ENCODE measurements around the gene TXNL4A.

DNA sequence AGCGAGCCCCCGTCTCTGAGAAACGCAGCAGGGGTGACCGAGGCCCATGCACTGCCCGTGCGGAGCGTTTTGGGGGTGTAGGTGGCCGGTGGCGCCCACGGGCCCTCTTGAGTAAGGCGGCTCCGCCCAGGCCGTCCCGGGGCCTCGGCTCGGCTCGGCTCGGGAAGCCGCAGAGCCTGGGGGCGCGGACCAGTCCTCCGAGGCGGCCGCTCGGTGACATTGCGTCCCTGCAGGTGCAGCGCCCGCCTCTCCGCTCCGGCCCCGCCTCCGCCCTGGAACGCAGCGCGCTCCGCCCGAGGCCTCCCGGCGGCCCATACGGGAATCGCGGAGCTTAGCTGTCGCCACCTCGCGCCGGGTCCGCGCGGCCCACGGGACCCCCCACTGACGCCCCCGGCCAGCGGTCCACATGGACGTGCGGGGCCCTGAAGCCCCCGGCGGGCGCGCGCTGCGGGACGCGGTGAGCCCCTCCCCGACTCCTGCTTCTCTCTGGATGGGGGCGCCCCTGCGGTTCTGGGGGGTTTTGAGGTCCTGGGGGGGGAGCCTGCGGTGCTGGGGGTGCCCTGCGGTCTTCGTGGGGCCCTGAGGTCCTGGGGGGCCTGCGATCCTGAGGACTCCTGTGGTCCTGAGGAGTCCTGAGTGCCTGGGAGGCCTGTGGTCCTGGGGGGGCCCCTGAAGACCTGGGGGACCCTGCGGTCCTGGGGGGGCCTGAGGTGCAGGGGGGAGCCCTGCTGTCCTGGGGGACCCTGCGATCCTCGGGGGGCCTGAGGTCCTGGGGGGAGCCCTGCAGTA, 23.8 kb downstream of the TXNL4A start, which contains the start of gene HSBP1L1:
- TF ChIP-seq CTCF (tag by site-specific recombination; IDR thresholded peaks at IDR 0.05): peak; percentile 46; the same call in 1 of the 2 replicates
- TF ChIP-seq, protein P1, sequence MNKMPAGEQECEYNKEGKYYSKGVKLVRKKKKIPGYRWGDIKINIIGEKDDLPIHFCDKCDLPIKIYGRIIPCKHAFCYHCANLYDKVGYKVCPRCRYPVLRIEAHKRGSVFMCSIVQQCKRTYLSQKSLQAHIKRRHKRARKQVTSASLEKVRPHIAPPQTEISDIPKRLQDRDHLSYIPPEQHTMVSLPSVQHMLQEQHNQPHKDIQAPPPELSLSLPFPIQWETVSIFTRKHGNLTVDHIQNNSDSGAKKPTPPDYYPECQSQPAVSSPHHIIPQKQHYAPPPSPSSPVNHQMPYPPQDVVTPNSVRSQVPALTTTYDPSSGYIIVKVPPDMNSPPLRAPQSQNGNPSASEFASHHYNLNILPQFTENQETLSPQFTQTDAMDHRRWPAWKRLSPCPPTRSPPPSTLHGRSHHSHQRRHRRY (tag by site-specific recombination; IDR thresholded peaks at IDR 0.05): no peak
- TF ChIP-seq ZNF138 (tag by site-specific recombination; IDR thresholded peaks at IDR 0.05; ENCODE audit: borderline replicate concordance): no peak
- TF ChIP-seq ZNF501 (tag by site-specific recombination; IDR thresholded peaks at IDR 0.05): no peak
- no peak for TF ChIP-seq ZNF416 (tag by site-specific recombination; IDR thresholded peaks at IDR 0.05)
- no peak for TF ChIP-seq ZNF112 (tag by site-specific recombination; IDR thresholded peaks at IDR 0.05)
- TF ChIP-seq TCF7L2 (IDR thresholded peaks at IDR 0.05; ENCODE audit: borderline replicate concordance, low read depth, low read length): no peak
- no peak for TF ChIP-seq HOXA7 (CRISPR knock-in tag; IDR thresholded peaks at IDR 0.05; ENCODE audit: borderline replicate concordance)

All from HEK293 (cell line).